HG02840 (cell line): Measurements from ENCODE around the gene MYO5A.

ENCODE experiments used
- ATAC-seq: cut with Tn5 transposase; IDR thresholded peaks from one replicate; pipeline ENCODE4 v1.9.1; 2021; ENCODE audit warnings: mild to moderate bottlenecking, moderate library complexity, moderate number of reproducible peaks; ENCODE audit not compliant: unreplicated experiment, low FRiP score

Gene MYO5A

GRCh38 chr15:52278135-52278534, 250.5 kb downstream of the MYO5A start:
- no peak for ATAC-seq

- no peak for ATAC-seq
Observed at GRCh38 chr15:52277575-52277974, 251.1 kb downstream of the MYO5A start.

GRCh38 chr15:52276256-52276770, 252.4 kb downstream of the MYO5A start:
- ATAC-seq = no peak

- ATAC-seq = no peak
Observed at GRCh38 chr15:52263563-52264282, 265.0 kb downstream of the MYO5A start.

GRCh38 chr15:52262364-52262763, 266.3 kb downstream of the MYO5A start:
- ATAC-seq = no peak

GRCh38 chr15:52261498-52262242, 267.0 kb downstream of the MYO5A start:
- peak; percentile 91 for ATAC-seq

- ATAC-seq = no peak
Observed at GRCh38 chr15:52261026-52261425, 267.7 kb downstream of the MYO5A start.

GRCh38 chr15:52259503-52259902, 269.2 kb downstream of the MYO5A start:
- ATAC-seq = no peak

GRCh38 chr15:52258461-52258860, 270.2 kb downstream of the MYO5A start:
- no peak for ATAC-seq

- no peak for ATAC-seq
Observed at GRCh38 chr15:52257734-52258062, 271.0 kb downstream of the MYO5A start.
